Right lobe of liver (tissue), 6 donors: ENCODE measurements around the gene RHEX. TPM values are rescaled to one million over a fixed set of nuclear protein-coding genes. Genes with fewer than 3 reads are reported as not detected.

Experiments
- ATAC-seq, 4 donors: fragments of 200-7000 bp; cut with Tn5 transposase; one replicate each; pipeline ENCODE4 v1.9.1; 2020; ENCODE audit warnings: mild to moderate bottlenecking in 4 of 4, moderate library complexity in 4 of 4
- DNase-seq, 3 donors: peaks; one replicate each; pipeline ENCODE4 v3.0.0-alpha.2; 2020
- H3K27ac ChIP-seq, 3 donors: fragments of 200-600 bp; one replicate each; pipeline ENCODE4 v1.8.0; 2022
- H3K27me3 ChIP-seq, 2 donors: fragments of 200-600 bp; one replicate each; pipeline ENCODE4 v1.8.0; 2022
- H3K36me3 ChIP-seq, 4 donors: fragments of 200-600 bp; sonication (generic) in 1 of 4; one replicate each; pipeline versions ENCODE4 v1.5.1 to v1.8.0; 2017 to 2022; ENCODE audit warnings: control low read depth in 1 of 4
- H3K4me1 ChIP-seq, 4 donors: fragments of 200-600 bp; sonication (generic) in 1 of 4; one replicate each; pipeline versions ENCODE4 v1.5.1 to v1.8.0; 2017 to 2022; ENCODE audit warnings: control low read depth in 1 of 4
- H3K4me3 ChIP-seq, 3 donors: fragments of 200-600 bp; one replicate each; pipeline ENCODE4 v1.8.0; 2022
- H3K9me3 ChIP-seq, 4 donors: fragments of 200-600 bp; sonication (generic) in 1 of 4; one replicate each; pipeline versions ENCODE4 v1.5.1 to v1.8.0; 2017 to 2022; ENCODE audit warnings: control low read depth in 1 of 4
- POLR2A ChIP-seq: fragments of 450-650 bp; IDR thresholded peaks from one replicate; pipeline ENCODE4 v1.6.1; 2017; ENCODE audit warnings: antibody characterized with exemption, mild to moderate bottlenecking
- WGBS: methylation state at CpG from one replicate; pipeline ENCODE4 v1.1.6; 2018; ENCODE audit warnings: low coverage, low lambda C conversion rate; ENCODE audit not compliant: insufficient coverage; ENCODE audit errors: missing lambda C conversion rate; 5-methylcytosine and 5-hydroxymethylcytosine counted together
- intact Hi-C, 2 donors: fragments of 100-400 bp; cut with DNase I; formaldehyde crosslinking; loops; one replicate each; pipeline versions ENCODE4 v1.11.2 to v1.14.1; 2022
- total RNA-seq, 6 experiments: library from RNA; depleted of rRNA in 2 of 6; stranded (reverse); fragments of >200 nt in 2 of 6; fragmentation: NEBNext Ultra II Directional in 3 of 6; extraction: Animal tissue kit (Norgen Biotek cat#: 25700) in 3 of 6; gene quantifications; one replicate each; pipeline versions ENCODE4 v1.1.0 to v1.2.4, GENCODE V29; 2016 to 2023
- TF ChIP-seq, protein P1 (sequence below), 4 donors: fragments of 200-600 bp in 3 of 4; fragments of 450-650 bp in 1 of 4; IDR thresholded peaks; one replicate each; pipeline versions ENCODE4 v1.5.1 to v1.8.0; 2016 to 2022; ENCODE audit warnings: antibody characterized with exemption in 4 of 4, mild to moderate bottlenecking in 2 of 4
- donor health status: DM: no; HTN: yes; CAD: no.
- donor health status: DM: no; HTN: no; CAD: no.
- donor health status: DM: no; HTN: no; CAD: no.
- donor health status: DM: no; HTN: yes; CAD: no.
- donor health status: DM: no; HTN: yes; CAD: no.

RHEX gene
- total RNA-seq, 6 experiments from 2014 or later: 0.18 to 0.57 (median 0.26) TPM; not detected in 1

DNA sequence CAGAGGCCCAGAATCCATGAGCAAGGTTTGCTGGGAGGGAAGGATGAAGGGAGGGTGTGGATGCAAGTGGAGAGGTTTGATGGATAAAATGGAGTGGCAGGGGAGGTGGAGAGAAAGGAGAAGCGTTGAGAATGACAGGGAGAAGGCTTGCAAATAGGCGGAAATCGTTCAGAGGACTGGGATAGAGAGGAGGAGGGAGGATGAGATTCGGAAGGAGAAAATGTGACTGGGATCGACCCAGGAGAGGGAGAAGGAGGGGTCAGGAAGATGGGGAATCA is 63.8 kb downstream of the RHEX start:
- no peak for DNase-seq
- ATAC-seq: no peak
- H3K4me3 ChIP-seq: peak overlapping the region in 1 of 3 donors; percentile 40
- H3K27me3 ChIP-seq: no peaks in the 10 kb centered on the region
- intact Hi-C loops: no loop called here
- H3K36me3 ChIP-seq: no peaks in the 10 kb centered on the region
- no peak overlapping the region for H3K27ac ChIP-seq
- no peak for TF ChIP-seq POLR2A
- TF ChIP-seq, protein P1, sequence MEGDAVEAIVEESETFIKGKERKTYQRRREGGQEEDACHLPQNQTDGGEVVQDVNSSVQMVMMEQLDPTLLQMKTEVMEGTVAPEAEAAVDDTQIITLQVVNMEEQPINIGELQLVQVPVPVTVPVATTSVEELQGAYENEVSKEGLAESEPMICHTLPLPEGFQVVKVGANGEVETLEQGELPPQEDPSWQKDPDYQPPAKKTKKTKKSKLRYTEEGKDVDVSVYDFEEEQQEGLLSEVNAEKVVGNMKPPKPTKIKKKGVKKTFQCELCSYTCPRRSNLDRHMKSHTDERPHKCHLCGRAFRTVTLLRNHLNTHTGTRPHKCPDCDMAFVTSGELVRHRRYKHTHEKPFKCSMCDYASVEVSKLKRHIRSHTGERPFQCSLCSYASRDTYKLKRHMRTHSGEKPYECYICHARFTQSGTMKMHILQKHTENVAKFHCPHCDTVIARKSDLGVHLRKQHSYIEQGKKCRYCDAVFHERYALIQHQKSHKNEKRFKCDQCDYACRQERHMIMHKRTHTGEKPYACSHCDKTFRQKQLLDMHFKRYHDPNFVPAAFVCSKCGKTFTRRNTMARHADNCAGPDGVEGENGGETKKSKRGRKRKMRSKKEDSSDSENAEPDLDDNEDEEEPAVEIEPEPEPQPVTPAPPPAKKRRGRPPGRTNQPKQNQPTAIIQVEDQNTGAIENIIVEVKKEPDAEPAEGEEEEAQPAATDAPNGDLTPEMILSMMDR (IDR thresholded peaks at IDR 0.05): no peak
- 33% methylated on average over 5 of the region's 5 CpGs for WGBS
- H3K9me3 ChIP-seq: peaks cover 0 to 5% (median 0%) of the 10 kb centered on the region in 4 donors
- H3K4me1 ChIP-seq: peaks cover 0 to 28% (median 6%) of the 10 kb centered on the region in 4 donors

DNA sequence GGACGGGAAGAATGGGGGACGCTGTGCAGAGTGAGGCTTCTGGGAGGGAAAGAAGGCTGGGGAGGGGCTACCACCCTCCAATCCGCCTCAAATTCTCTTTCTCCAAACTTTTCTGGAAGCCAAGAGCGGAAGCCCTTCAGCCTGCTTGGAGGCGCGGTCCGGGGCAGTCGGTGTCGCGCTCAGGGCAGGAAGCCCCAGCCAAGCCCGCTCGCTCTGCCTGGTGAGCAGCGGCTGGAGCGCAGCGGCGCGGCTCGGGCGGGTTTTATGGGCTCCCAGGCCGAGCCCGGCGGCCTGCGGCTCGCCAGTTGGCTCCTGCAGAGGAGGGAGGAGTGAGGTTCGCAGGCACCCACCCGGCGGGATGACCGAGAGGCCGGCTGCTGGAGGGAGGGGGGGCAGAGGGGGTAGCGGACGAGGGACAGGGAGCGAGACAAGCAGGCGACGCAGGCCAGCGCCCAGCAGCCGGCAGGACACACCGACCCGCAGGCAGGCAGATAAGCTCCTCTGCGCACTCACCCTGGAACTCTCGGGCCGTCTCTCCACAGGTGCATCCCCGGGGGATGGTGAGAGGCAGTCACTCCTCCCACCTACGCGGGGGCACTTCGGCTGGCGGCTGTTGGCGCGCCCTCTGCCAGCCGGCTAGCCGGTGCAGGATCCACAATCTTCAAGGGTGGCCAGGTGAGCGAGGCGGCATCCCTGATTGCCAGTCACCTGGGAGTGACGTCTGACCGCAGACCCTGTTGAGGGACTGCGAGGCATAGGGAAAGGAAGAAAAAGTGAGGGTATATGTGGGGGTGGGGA is 64.4 kb downstream of the RHEX start, which contains the start of gene AVPR1B:
Gene AVPR1B, minus strand, starts transcription at position 238 of the 798 bp plus-strand sequence. CDS start 498 bp downstream, outside the sequence.
- TF ChIP-seq, protein P1 (IDR thresholded peaks at IDR 0.05): no peak
- TF ChIP-seq POLR2A: no peak
- Histone ChIP-seq H3K4me1 (peaks cover 0 to 26% (median 5%) of the 10 kb centered on the region in 4 donors), H3K36me3 (no peaks in the 10 kb centered on the region), H3K4me3 (peak within 1 kb of the TSS; percentile 23 to 40 (median 23)), H3K27me3 (no peaks in the 10 kb centered on the region), H3K9me3 (peaks cover 0 to 5% (median 0%) of the 10 kb centered on the region in 4 donors), H3K27ac (no peak within 1 kb of the TSS)
- peak; percentile 63 to 74 (median 72) for ATAC-seq
- WGBS: 6% methylated on average over 20 of the region's 55 CpGs
- peak; percentile 47 to 57 (median 51) for DNase-seq
- intact Hi-C loops: no loop called here

DNA sequence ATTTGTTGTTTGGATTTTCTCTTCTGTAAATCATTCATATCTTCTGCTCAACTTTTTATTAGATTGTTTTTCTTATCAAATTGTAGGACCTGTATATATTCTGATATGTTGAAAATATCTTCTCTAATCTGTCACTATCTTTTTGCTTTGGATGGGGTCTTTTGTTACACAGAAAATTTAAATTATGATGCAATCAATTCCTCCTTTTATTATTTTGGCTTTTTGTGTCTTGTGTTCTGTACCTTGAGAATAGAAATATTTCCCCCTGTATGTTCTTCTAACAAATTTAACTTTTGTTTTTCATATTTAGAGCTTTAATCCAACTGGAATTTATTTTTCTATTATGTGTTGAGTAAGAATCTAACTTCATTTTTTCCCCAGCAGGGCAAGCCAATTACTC is 67.4 kb downstream of the RHEX start:
- no peak for ATAC-seq
- no peaks in the 10 kb centered on the region for H3K36me3 ChIP-seq
- H3K27ac ChIP-seq: no peak overlapping the region

DNA sequence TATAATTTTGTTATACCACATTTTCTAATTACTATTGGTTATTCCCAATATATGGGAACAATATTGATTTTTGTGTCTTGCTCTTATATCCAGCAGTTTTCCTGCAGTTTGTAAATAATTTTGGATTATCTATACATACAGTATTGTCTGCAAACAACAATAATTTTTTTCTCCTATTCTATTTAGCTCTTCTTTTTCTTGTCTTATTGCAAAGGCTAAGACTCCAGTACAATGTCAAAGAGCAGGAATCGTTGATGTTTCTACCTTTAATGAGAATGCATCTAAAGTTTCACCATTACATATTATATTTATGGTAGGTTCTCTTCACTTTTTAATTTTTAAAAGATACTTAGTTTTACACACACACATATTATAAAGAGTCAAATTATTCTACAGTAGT is 68.3 kb downstream of the RHEX start:
- no peak overlapping the region for H3K4me3 ChIP-seq

More for the DNA sequence above, 67.4 kb downstream of the RHEX start:
- Histone ChIP-seq H3K4me1 (peaks cover 0 to 10% (median 0%) of the 10 kb centered on the region in 4 donors), H3K27me3 (no peaks in the 10 kb centered on the region), H3K4me3 (no peak overlapping the region), H3K9me3 (peaks cover 0 to 5% (median 0%) of the 10 kb centered on the region in 4 donors)
- DNase-seq: no peak
- TF ChIP-seq POLR2A: no peak
- TF ChIP-seq, protein P1 (IDR thresholded peaks at IDR 0.05): no peak
- intact Hi-C loops: no loop called here

More for the DNA sequence above, 68.3 kb downstream of the RHEX start:
- TF ChIP-seq, protein P1 (IDR thresholded peaks at IDR 0.05): no peak
- no peak for TF ChIP-seq POLR2A
- WGBS: 21% methylated on average over 1 of the region's 1 CpG
- H3K27me3 ChIP-seq: no peaks in the 10 kb centered on the region
- DNase-seq: no peak
- H3K27ac ChIP-seq: no peak overlapping the region
- H3K36me3 ChIP-seq: no peaks in the 10 kb centered on the region
- intact Hi-C loops: no loop called here
- ATAC-seq: no peak
- peaks cover 0 to 5% (median 0%) of the 10 kb centered on the region in 4 donors for H3K9me3 ChIP-seq
- H3K4me1 ChIP-seq: peaks cover 0 to 10% (median 0%) of the 10 kb centered on the region in 4 donors
